Stimulated activated CD8-positive, alpha-beta memory T cell treated with anti-CD3 and anti-CD28 coated beads, Interleukin-15, amount 100 ng/mL, for 24 hours (primary cell): ENCODE results near the gene ZNF813.
"Not testable (repeated sequence)": the region's sequence is repeated elsewhere in the genome, so short reads cannot be mapped to it uniquely, and the experiment has no call there.

Experiments
- DNase-seq: peaks from one replicate; pipeline ENCODE4 v3.0.0-alpha.2; 2020; ENCODE audit warnings: low read depth

Gene ZNF813

GRCh38 chr19:53485046-53486004, 17.8 kb downstream of the ZNF813 start:
- no peak for DNase-seq

GRCh38 chr19:53492153-53492552, 24.6 kb downstream of the ZNF813 start:
- no peak for DNase-seq

- DNase-seq: not testable (repeated sequence)
Observed at GRCh38 chr19:53497311-53498023, 29.9 kb downstream of the ZNF813 start.

- not testable (repeated sequence) for DNase-seq
Observed at GRCh38 chr19:53498024-53498395, 30.5 kb downstream of the ZNF813 start.

GRCh38 chr19:53503151-53503550, 35.6 kb downstream of the ZNF813 start:
- DNase-seq: not testable (repeated sequence)

GRCh38 chr19:53503671-53504364, 36.3 kb downstream of the ZNF813 start:
- DNase-seq: not testable (repeated sequence)

- DNase-seq: not testable (repeated sequence)
Observed at GRCh38 chr19:53504365-53504703, 36.8 kb downstream of the ZNF813 start.

- no peak for DNase-seq
Observed at GRCh38 chr19:53504885-53505284, 37.4 kb downstream of the ZNF813 start.

- no peak for DNase-seq
Observed at GRCh38 chr19:53506728-53507127, 39.2 kb downstream of the ZNF813 start.

- no peak for DNase-seq
Observed at GRCh38 chr19:53507523-53508442, 40.2 kb downstream of the ZNF813 start.

- no peak for DNase-seq
Observed at GRCh38 chr19:53509443-53509842, 41.9 kb downstream of the ZNF813 start.

GRCh38 chr19:53509845-53510244, 42.3 kb downstream of the ZNF813 start:
- DNase-seq: no peak

GRCh38 chr19:53511357-53511756, 43.8 kb downstream of the ZNF813 start:
- no peak for DNase-seq

- DNase-seq: no peak
Observed at GRCh38 chr19:53511933-53512374, 44.4 kb downstream of the ZNF813 start.

- not testable (repeated sequence) for DNase-seq
Observed at GRCh38 chr19:53515047-53515446, 47.5 kb downstream of the ZNF813 start.

- no peak for DNase-seq
Observed at GRCh38 chr19:53517114-53517741, 49.7 kb downstream of the ZNF813 start.

- DNase-seq: no peak
Observed at GRCh38 chr19:53518121-53518520, 50.6 kb downstream of the ZNF813 start.

GRCh38 chr19:53518716-53519115, 51.2 kb downstream of the ZNF813 start:
- DNase-seq: no peak

- DNase-seq: no peak
Observed at GRCh38 chr19:53519446-53519845, 51.9 kb downstream of the ZNF813 start.

GRCh38 chr19:53520163-53520546, 52.6 kb downstream of the ZNF813 start:
- no peak for DNase-seq
